ENCODE results near the gene P4HTM.

The P4HTM gene

DNA sequence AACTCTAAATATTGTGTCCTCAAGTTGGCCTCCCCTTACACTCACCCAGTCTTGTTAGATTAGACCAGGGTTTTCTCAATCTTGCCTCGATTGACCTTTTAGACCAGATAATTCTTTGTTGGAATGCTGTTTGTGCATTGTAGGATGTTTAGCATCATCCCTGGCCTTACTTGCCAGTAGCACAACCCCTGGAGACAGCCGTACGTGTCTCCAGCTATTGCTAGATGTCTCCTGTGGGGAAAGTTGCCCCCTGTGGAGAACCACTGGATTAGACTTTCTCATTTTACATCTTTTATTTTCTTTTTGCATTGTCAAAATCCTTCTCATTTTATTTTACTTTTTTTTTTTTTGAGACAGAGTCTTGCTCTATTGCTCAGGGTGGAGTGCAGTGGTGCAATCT, 19.4 kb downstream of the P4HTM start:
- no peak for DNase-seq

GRCh38 chr3:49012441-49013017, 22.5 kb downstream of the P4HTM start:
- peak; percentile 1 for DNase-seq

- DNase-seq = peak; percentile 4
Measured at GRCh38 chr3:49013113-49013737, 23.2 kb downstream of the P4HTM start.

GRCh38 chr3:49013738-49014660, 24.0 kb downstream of the P4HTM start:
- DNase-seq = peak; percentile 63

- DNase-seq = no peak
Measured at GRCh38 chr3:49015072-49015471, 25.0 kb downstream of the P4HTM start.

- no peak for DNase-seq
Measured at GRCh38 chr3:49015765-49016164, 25.7 kb downstream of the P4HTM start.

GRCh38 chr3:49016414-49017228, 26.6 kb downstream of the P4HTM start:
- DNase-seq = peak; percentile 1

GRCh38 chr3:49017229-49017970, 27.4 kb downstream of the P4HTM start:
- peak; percentile 44 for DNase-seq

- DNase-seq = peak; percentile 80
Measured at GRCh38 chr3:49017971-49018706, 28.1 kb downstream of the P4HTM start, which contains the start of gene DALRD3. Gene DALRD3 (minus strand): TSS chr3:49018580. CDS start chr3:49018564, 16 bp downstream.

DNA sequence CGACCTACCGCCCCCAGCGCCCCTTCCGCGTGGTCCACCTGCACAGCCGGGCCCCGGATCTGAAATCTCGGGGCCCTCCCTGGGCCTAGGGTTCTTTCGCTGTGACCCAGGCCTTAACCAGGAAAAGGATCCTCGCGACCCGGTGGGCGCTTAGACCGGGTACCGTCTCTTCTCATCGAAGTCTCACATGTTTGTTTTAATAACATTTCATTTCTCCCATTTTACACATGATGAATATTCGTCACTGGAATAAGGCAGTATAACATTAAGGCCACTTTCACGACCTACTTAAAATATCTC, 28.6 kb downstream of the P4HTM start:
- DNase-seq = no peak

DNA sequence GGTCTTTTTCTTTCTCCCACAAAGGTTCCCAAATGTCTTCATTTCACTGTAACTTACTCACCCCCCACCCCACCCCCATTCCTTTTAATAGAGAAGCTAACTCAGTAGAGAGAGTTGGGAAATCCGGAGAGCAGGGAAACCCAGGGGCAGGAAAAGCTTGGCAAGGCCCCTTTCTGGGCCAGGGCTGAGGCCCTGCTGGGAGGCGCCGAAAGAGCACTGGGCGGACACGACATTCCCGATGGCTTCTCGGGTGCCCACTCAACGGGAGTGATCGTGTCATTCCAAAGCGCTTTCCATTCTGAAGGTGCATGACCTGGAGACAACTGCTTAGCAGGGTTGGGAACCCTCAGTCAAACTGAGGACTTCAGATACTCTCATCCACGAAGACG, 29.9 kb downstream of the P4HTM start:
- no peak for DNase-seq

- peak; percentile 57 for DNase-seq
Measured at GRCh38 chr3:49020330-49021212, 30.5 kb downstream of the P4HTM start.

DNA sequence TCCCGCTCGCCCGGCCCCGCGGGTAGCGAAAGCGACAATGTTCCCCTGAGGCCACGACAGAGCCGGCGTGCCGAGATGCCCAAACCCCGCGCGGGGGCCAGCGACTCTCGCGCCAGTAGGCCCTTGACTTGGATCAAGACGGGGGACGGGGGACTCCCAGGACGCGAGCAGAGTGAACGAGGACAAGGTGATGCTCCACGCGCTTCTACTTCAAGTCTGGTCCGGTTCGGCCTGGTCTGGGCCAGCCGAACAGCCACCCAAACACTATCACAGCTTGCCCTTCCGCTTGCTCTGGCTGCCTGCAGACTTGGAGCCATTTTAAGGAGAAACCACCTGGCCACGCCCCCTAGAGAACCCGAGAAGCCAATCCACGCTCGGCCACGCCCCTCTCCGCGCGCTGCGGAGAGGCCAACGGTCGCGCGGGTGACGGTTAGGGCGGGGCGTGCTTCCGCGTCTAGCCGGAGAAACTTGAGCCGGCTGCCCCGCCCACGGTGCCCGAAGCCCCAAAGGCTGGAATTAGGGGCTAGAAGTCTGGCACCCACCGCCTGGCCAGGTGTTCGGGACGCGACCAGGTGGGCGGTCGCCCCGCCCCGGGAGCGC, 31.3 kb downstream of the P4HTM start:
- DNase-seq = peak; percentile 98

- peak; percentile 89 for DNase-seq
Measured at GRCh38 chr3:49021813-49022687, 32.0 kb downstream of the P4HTM start, which contains the start of gene NDUFAF3. Gene NDUFAF3 (plus strand): TSS chr3:49022121. CDS start chr3:49022145, 24 bp downstream.

DNA sequence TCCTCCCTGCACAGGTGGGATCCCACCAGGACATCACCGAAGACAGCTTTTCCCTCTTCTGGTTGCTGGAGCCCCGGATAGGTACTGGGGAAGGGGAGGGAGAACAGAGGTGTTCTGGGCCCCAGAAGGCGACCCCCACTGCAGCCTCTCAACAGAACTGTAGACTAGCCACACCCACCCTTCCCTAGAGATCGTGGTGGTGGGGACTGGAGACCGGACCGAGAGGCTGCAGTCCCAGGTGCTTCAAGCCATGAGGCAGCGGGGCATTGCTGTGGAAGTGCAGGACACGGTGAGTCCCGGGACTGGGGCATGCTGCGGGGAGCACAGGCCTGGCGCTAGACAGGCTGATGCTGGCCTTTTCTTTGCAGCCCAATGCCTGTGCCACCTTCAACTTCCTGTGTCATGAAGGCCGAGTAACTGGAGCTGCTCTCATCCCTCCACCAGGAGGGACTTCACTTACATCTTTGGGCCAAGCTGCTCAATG, 32.7 kb downstream of the P4HTM start:
- peak; percentile 54 for DNase-seq

GRCh38 chr3:49023775-49024174, 33.7 kb downstream of the P4HTM start:
- DNase-seq = peak; percentile 6

GRCh38 chr3:49024449-49024848, 34.4 kb downstream of the P4HTM start:
- peak; percentile 8 for DNase-seq

DNA sequence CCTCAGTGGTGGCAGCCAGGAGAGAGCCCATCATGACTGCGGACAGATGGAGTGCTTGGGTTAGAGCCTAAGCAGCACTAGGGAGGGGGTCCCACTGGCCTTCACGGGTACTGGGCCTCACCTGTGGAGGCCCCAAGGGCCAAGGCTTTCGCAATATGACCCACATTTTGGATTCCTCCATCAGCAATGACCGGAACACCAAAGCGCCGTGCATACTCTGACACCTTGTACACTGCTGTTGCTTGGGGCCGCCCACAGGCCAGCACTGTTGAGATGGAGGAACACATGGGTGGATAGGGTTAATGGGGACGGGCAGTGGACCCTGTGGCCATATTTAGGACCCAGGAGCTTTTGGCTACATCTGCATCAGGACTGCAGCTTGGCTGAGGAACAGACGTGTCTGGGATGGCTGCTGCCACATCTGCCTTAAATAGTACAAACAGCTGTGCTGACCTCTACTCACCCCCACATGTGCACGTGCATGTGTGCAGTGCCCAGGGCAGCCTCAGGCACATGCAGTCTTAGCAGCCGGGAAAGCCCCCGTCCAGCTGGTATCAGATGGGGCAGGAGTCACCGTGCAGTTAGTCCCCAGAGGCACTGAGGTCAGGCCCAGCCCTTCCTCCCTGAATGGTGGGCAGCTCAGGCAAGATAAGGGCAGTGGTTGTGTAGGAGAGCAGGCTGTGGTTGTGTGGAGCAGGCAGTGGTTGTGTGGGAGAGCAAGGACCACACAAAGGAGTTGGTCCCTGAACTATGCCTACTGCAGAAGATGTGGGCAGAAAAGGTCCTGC, 35.2 kb downstream of the P4HTM start:
- peak; percentile 96 for DNase-seq

Data from hematopoietic multipotent progenitor cell treated with erythropoietin and hydrocortisone succinate and interleukin-3 and kit ligand, for 8 days (in vitro differentiated cells).